ENCODE data around the gene ADORA2A. TPM values are rescaled to one million over a fixed set of nuclear protein-coding genes. Genes with fewer than 3 reads are reported as not detected.
"Not testable (repeated sequence)": the region's sequence is repeated elsewhere in the genome, so short reads cannot be mapped to it uniquely, and the experiment has no call there.

Gene ADORA2A
- total RNA-seq, 1 donor from 2014 or later: 6.5 TPM

DNA sequence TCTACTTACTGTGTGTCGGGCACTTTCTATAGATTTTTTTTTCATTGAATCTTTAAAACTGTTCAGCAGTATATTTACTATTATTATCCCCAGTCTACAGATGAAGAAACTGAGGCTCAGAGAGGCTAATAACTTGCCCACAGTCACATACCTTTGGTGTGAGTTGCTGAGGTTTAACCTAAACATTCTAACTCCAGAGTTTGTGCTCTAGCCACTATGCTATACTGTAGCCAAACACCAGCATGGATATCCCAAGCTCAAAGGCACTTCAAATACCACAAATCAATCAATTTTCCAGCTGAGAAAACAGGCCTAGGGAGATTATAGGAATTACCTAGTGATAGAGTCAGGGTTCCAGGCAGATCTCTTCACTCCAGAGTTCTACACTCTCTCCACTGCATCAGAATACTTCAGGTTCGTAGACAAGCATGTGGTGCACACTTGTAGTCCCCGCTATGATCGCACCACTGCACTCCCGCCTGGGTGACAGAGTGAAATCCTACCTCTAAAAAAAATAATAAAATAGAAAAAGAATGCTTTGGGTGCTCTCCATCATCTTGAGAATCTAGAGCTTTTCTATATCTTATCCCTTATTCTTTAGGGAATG, 47.4 kb downstream of the ADORA2A start:
- DNase-seq (ENCODE audit: low spot score in 2 of 2): no peak
- FAIRE-seq: no peak

DNA sequence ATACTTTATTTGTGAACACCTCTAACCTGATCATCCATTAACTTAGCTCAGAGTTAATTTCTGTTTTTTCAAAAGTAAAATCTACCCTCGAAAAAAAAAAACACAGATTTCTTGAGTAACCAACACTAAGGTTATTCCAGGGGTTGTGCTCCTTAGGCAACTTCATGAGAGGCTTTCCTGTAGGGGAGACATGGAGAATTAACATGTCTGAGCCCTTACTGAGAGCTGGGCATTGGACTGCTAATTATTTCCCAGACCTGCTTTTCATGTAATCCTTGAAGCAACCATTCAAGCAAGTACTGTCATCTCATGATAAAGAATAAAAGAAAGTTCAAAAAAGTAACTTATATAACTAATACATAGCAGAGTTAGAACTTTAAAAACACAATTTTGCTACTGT, 54.2 kb downstream of the ADORA2A start:
- no peak for DNase-seq (ENCODE audit: low spot score in 2 of 2)
- FAIRE-seq: no peak

DNA sequence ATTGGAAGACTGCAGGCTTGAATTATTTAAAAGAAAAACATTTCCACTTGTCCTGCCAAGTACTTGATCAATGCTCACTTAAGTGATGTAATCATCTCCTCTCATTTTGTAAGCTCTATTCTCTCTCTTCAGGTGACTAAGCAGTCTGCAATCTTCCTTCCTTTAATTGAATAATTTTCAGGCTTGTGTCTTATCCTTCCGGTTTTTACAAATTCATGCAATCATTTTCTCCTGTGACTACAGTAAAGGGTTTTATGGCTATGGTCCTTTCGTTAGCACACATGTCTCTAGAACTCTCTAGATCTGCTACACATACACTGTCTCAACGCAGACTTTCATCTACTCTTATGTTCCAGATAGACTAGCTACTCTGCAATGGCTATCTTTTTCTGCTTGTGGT, 55.2 kb downstream of the ADORA2A start:
- FAIRE-seq (no peak), DNase-seq (ENCODE audit: low spot score in 2 of 2) (no peak)

DNA sequence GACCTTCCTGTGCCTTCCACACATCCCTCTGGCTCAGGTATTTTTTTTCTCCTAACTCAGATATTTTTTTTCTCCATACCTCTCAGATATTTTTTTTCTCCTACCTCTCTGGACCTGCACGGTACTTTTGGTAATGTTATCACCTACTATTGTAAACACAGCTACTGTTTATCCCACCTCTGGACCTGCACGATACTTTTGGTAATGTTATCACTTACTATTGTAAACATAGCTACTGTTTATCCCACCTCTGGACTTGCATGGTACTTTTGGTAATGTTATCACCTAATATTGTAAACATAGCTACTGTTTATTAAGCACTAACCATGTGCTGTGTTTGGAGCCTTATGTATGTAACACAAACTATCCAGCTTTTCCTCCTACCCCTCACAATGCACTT, 55.6 kb downstream of the ADORA2A start:
- no peak for DNase-seq (ENCODE audit: low spot score in 2 of 2)
- no peak for FAIRE-seq

DNA sequence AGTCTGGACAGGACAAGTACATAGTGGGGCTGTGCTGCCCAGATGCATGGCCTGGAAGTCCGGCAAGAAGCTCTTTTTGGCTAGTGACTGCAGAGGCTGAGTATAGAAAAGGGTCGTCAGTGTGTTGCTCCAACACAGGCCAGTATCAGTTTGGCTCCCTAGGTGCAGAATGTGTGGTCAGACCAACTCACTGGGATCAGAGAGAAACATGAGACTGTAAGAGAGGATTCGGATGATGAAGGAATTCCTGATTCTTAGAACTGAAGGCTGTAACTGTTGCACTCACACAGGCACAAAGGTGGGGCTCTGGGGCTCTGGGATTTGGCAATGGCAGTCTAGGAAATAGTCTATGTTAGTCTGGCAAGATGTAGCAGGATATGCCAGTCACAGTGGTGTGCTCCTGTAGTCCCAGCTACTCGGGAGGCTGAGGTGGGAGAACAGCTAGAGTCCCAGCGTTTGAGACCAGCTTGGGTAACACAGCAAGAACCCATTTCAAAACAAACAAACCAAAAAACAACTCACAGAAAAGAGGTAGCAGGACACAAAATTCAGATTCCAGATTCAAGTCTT, 56.7 kb downstream of the ADORA2A start:
- DNase-seq (ENCODE audit: low spot score in 2 of 2): no peak
- FAIRE-seq: no peak

DNA sequence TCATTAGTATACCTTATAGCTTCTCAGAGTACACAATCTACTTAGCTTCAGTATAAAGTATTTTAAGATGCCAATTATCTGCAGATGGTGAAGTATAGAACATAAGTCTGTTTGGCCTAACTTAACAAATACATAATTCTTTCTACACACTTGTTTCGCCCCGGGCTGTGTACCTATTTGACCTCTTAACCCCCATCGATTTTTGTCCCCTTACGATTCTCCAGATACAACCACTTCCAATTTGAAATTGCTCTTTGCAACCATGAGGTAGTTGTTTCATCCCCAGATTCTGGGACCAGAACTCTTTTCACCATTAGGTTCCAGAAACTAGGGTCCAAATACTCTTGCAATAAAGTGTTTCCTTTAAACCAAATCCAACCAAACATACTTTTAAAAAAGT, 57.8 kb downstream of the ADORA2A start:
- DNase-seq (ENCODE audit: low spot score in 2 of 2) (no peak), FAIRE-seq (no peak)

DNA sequence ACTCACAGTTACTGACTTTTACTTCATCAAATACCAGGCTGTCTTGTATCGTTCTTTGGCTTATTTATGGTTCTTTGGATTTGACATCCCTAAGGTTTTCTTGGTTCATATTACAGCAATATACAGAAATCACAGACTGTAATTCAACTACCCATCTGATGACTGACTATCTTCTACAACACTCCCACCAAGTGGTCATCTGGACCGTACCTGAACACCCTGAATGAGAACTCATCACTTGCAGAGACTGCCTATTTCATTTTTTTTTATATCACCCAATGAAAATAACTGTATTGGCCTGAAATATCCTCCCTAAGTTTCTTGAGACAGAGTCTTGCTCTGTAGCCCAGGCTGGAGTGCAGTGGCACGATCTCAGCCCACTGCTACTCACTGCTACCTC, 58.2 kb downstream of the ADORA2A start:
- FAIRE-seq (no peak), DNase-seq (ENCODE audit: low spot score in 2 of 2) (no peak)

DNA sequence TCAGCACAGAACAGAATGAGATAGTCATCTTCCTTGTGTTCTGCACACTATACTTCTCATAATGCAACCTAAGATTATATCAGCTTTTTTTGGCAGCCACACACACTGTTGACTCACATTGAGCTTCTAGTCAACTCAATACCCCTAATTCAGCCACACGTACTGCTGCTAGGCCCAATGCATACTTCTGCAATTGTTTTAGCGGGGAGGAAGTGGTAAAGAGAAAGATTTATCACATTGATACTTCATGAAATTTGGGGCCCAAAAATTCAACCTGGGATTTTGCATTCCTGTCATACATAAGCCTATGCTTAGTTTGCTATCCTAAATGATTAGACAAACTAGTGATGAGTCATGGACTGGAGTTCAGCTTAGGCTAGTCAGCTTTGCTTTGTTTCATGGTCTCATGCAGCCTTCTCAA, 59.1 kb downstream of the ADORA2A start:
- DNase-seq (ENCODE audit: low spot score in 2 of 2): no peak
- FAIRE-seq: no peak

DNA sequence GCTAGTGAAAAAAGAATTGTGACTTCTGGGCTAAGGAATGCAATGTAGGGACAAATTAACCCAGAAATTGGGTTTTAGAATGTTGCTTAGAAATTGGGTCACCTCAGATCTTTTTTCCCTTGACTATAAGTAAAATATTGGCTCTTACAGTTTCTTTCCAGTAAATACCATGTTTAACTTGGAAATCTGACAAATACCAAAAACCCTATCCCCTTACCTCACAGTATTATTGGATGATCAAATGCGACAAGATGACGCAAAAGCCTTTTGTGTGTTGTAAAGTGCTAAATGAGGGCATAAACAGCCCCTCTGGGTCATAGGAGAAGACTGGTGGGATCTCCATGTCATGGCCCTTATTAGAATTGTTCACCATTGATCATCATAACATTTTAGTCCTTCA, 61.6 kb downstream of the ADORA2A start:
- FAIRE-seq (no peak), DNase-seq (ENCODE audit: low spot score in 2 of 2) (no peak)

DNA sequence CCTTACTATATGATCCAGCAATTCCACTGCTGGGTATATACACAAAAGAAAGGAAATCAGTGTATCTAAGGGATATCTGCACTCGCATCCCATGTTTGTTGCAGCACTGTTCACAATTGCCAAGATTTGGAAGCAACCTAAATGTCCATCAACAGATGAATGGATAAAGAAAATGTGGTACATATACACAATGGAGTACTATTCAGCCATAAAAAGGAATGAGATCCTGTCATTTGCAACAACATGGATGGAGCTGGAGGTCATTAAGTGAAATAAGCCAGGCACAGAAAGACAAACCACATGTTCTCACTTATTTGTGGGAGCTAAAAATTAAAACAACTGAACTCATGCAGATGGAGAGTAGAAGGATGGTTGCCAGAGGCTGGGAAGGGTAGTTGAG, 62.0 kb downstream of the ADORA2A start:
- not testable (repeated sequence) for DNase-seq (ENCODE audit: low spot score in 2 of 2); FAIRE-seq

Other genes with a start within 250 kb of the ADORA2A start
- gene SUSD2, start 246.1 kb upstream of the ADORA2A start, total RNA-seq: under 0.01 TPM
- gene GGT5, start 182.5 kb upstream of the ADORA2A start, total RNA-seq: 0.41 TPM
- 47.7 TPM for gene SPECC1L, start 156.8 kb upstream of the ADORA2A start, total RNA-seq
- gene UPB1, start 67.7 kb downstream of the ADORA2A start, total RNA-seq: 0.41 TPM
- gene GUCD1, start 127.5 kb downstream of the ADORA2A start, total RNA-seq: 35.1 TPM
- 140 TPM for gene SNRPD3, start 128.4 kb downstream of the ADORA2A start, total RNA-seq
- gene LRRC75B, start 165.5 kb downstream of the ADORA2A start, total RNA-seq: 8.2 TPM
- gene GGT1, start 175.6 kb downstream of the ADORA2A start, total RNA-seq: 2.0 TPM

Measured in frontal cortex (tissue), 4 donors.